HepG2 (cell line): ENCODE measurements around the gene LSM3. TPM values are rescaled to one million over a fixed set of nuclear protein-coding genes. Genes with fewer than 3 reads are reported as not detected.

ENCODE experiments used
- ATAC-seq: fragments of 200-7000 bp; cut with Tn5 transposase; 3 replicates; pipeline ENCODE4 v1.9.1; 2020; ENCODE audit warnings: mild to moderate bottlenecking, moderate library complexity
- BruUV-seq: library from RNA; stranded (reverse); fragments of 400-500 nt; replicated peaks from 2 replicates; lab custom pipeline; 2021; lab: Mats Ljungman, UMichigan
- CTCF ChIA-PET: fragments of 300-600 bp; formaldehyde crosslinking; extraction: SDS; loops from one replicate; lab custom pipeline; 2021; ENCODE audit warnings: low total read pairs, inconsistent platforms, low intra/inter-chr PET ratio; lab: Yijun Ruan, JAX
- POLR2A ChIA-PET: fragments of 350-600 bp; sonication (Branson Sonifier 250); formaldehyde crosslinking; loops from one replicate; lab custom pipeline; 2020; ENCODE audit warnings: antibody characterized with exemption, inconsistent platforms; lab: Yijun Ruan, JAX
- DNase-seq: peaks from one replicate; pipeline ENCODE4 v3.0.0-alpha.2; 2015; ENCODE audit warnings: low spot score
- FAIRE-seq: peaks from 3 replicates; lab custom pipeline; 2011; peaks lifted over from hg19 to GRCh38; lab: Jason Lieb, UNC
- H2AFZ ChIP-seq: one replicate; pipeline ENCODE4 v1.6.1; 2011; ENCODE audit warnings: low read length, inconsistent platforms
- H3K27ac ChIP-seq: fragments of 300-600 bp; 3 replicates; pipeline ENCODE4 v1.8.0; 2011; ENCODE audit warnings: mixed run types, mild to moderate bottlenecking, mixed read lengths, low read length, inconsistent platforms; ENCODE audit not compliant: insufficient read depth; ENCODE audit errors: extremely low read length
- H3K27me3 ChIP-seq, 2 experiments: fragments of 200-600 bp in 1 of 2; 2 replicates in 1 of 2; 3 replicates in 1 of 2; pipeline versions ENCODE4 v1.6.0 to v1.8.0; 2011; ENCODE audit warnings: low read length in 2 of 2, mild to moderate bottlenecking in 2 of 2, moderate library complexity in 2 of 2, inconsistent platforms in 1 of 2; ENCODE audit not compliant: insufficient read depth in 2 of 2, control insufficient read depth in 1 of 2
- H3K36me3 ChIP-seq, 2 experiments: fragments of 200-600 bp in 1 of 2; replicated peaks in 1 of 2; 2 replicates in 1 of 2; 3 replicates in 1 of 2; pipeline versions ENCODE4 v1.5.1 to v1.8.0; 2011; ENCODE audit warnings: low read length in 2 of 2, inconsistent platforms in 1 of 2; ENCODE audit not compliant: insufficient read depth in 2 of 2, control insufficient read depth in 1 of 2
- H3K4me1 ChIP-seq: 2 replicates; pipeline ENCODE4 v1.5.1; 2012; ENCODE audit warnings: low read length, inconsistent platforms; ENCODE audit not compliant: insufficient read depth
- H3K4me2 ChIP-seq: 2 replicates; pipeline ENCODE4 v1.6.0; 2011; ENCODE audit warnings: low read depth, low read length, inconsistent platforms
- H3K4me3 ChIP-seq, 3 experiments: fragments of 200-600 bp in 1 of 3; sonication (generic), shearing (Covaris generic) in 1 of 3; replicated peaks in 1 of 3; 2 replicates each; pipeline ENCODE4 v1.5.1; 2011 to 2016; ENCODE audit warnings: low read length in 3 of 3, inconsistent platforms in 2 of 3, low read depth in 2 of 3, mild to moderate bottlenecking in 2 of 3, control low read depth in 1 of 3, mixed read lengths in 1 of 3; ENCODE audit not compliant: insufficient read depth in 1 of 3
- H3K79me2 ChIP-seq: one replicate; pipeline ENCODE4 v1.6.1; 2011; ENCODE audit warnings: low read length, inconsistent platforms; ENCODE audit not compliant: insufficient read depth
- H3K9ac ChIP-seq: 2 replicates; pipeline ENCODE4 v1.6.0; 2011; ENCODE audit warnings: mild to moderate bottlenecking, low read depth, low read length, inconsistent platforms; ENCODE audit not compliant: insufficient read depth
- H3K9me3 ChIP-seq: 2 replicates; pipeline ENCODE4 v1.5.1; 2012; ENCODE audit warnings: mild to moderate bottlenecking, low read length
- H4K20me1 ChIP-seq: 2 replicates; pipeline ENCODE4 v1.6.0; 2011; ENCODE audit warnings: inconsistent platforms, mild to moderate bottlenecking, low read length, moderate library complexity; ENCODE audit not compliant: insufficient read depth
- BCLAF1 ChIP-seq: fragments of 450-650 bp; IDR thresholded peaks from 2 replicates; pipeline ENCODE4 v1.6.1; 2017; ENCODE audit warnings: mild to moderate bottlenecking
- CBFB ChIP-seq: sonication (generic); formaldehyde crosslinking; IDR thresholded peaks from 2 replicates; pipeline ENCODE4 v1.4.0; 2020; ENCODE audit warnings: missing genetic modification reagents
- CEBPG ChIP-seq: IDR thresholded peaks from 2 replicates; pipeline ENCODE4 v1.6.1; 2016
- GMEB1 ChIP-seq: sonication (generic); formaldehyde crosslinking; IDR thresholded peaks from 2 replicates; pipeline ENCODE4 v1.5.1; 2020; ENCODE audit warnings: missing genetic modification reagents, mild to moderate bottlenecking, borderline replicate concordance
- HOXA7 ChIP-seq: sonication (generic); formaldehyde crosslinking; IDR thresholded peaks from 2 replicates; pipeline ENCODE4 v1.8.1; 2022; ENCODE audit warnings: mild to moderate bottlenecking, missing genetic modification reagents, moderate library complexity
- KAT2B ChIP-seq: fragments of 150-350 bp; IDR thresholded peaks from 2 replicates; pipeline ENCODE4 v1.6.1; 2014; ENCODE audit warnings: low read depth, low read length, borderline replicate concordance
- KDM3A ChIP-seq: IDR thresholded peaks from 2 replicates; pipeline ENCODE4 v1.6.1; 2018; ENCODE audit warnings: low read depth, missing compliant biosample characterization
- KLF15 ChIP-seq: sonication (generic); formaldehyde crosslinking; IDR thresholded peaks from 2 replicates; pipeline ENCODE4 v1.8.1; 2023; ENCODE audit warnings: borderline replicate concordance, mild to moderate bottlenecking, inconsistent platforms, missing genetic modification reagents, mixed read lengths
- MBD4 ChIP-seq: IDR thresholded peaks from 2 replicates; pipeline ENCODE4 v1.6.1; 2012; ENCODE audit warnings: low read length, inconsistent platforms, borderline replicate concordance
- NAIF1 ChIP-seq: sonication (generic); formaldehyde crosslinking; IDR thresholded peaks from 2 replicates; pipeline ENCODE4 v1.5.0; 2020; ENCODE audit warnings: mild to moderate bottlenecking, missing genetic modification reagents, borderline replicate concordance
- NBN ChIP-seq: fragments of 450-650 bp; conservative IDR thresholded peaks from 2 replicates; pipeline ENCODE4 v1.6.1; 2017
- PHF21A ChIP-seq: sonication (generic); formaldehyde crosslinking; IDR thresholded peaks from 2 replicates; pipeline ENCODE4 v1.5.0; 2020; ENCODE audit warnings: mild to moderate bottlenecking, missing genetic modification reagents
- PITX1 ChIP-seq: sonication (generic); formaldehyde crosslinking; IDR thresholded peaks from 2 replicates; pipeline ENCODE4 v1.5.1; 2020; ENCODE audit warnings: mild to moderate bottlenecking, missing genetic modification reagents
- RARG ChIP-seq: sonication (generic); formaldehyde crosslinking; IDR thresholded peaks from 2 replicates; pipeline ENCODE4 v1.4.0; 2020; ENCODE audit warnings: low read depth, mild to moderate bottlenecking, missing genetic modification reagents
- SNAPC2 ChIP-seq: sonication (generic); formaldehyde crosslinking; IDR thresholded peaks from 2 replicates; pipeline ENCODE4 v1.8.1; 2022; ENCODE audit warnings: mild to moderate bottlenecking, missing genetic modification reagents
- THAP11 ChIP-seq: IDR thresholded peaks from 2 replicates; pipeline ENCODE4 v1.6.1; 2016; ENCODE audit warnings: missing biosample characterization, missing genetic modification reagents
- TRIM22 ChIP-seq: fragments of 450-650 bp; IDR thresholded peaks from 2 replicates; pipeline ENCODE4 v1.6.1; 2017
- ZNF138 ChIP-seq: sonication (generic); formaldehyde crosslinking; IDR thresholded peaks from 2 replicates; pipeline ENCODE4 v1.5.0; 2020; ENCODE audit warnings: mild to moderate bottlenecking, low read depth, missing genetic modification reagents
- ZNF704 ChIP-seq: sonication (generic); formaldehyde crosslinking; IDR thresholded peaks from 2 replicates; pipeline ENCODE4 v1.8.1; 2023; ENCODE audit warnings: mild to moderate bottlenecking, inconsistent platforms, moderate library complexity, missing genetic modification reagents, borderline replicate concordance
- WGBS: methylation state at CpG from one replicate; pipeline ENCODE4 v1.1.6; 2017; ENCODE audit warnings: low lambda C conversion rate; 5-methylcytosine and 5-hydroxymethylcytosine counted together
- in situ Hi-C: cut with HindIII; loops from 2 replicates; pipeline ENCODE4 v1.10.0; 2017; ENCODE audit warnings: low pct_unique_long_range_greater_than_20kb; ENCODE audit not compliant: extremely low pct_ligation_motif_present
- intact Hi-C: fragments of 100-400 bp; cut with micrococcal nuclease; formaldehyde crosslinking; loops from one replicate; pipeline ENCODE4 v1.10.0; 2022; ENCODE audit not compliant: unreplicated experiment
- polyA plus RNA-seq, 8 experiments: library from polyadenylated mRNA; depleted of rRNA in 3 of 8; stranded (reverse) in 7 of 8; unstranded in 1 of 8; fragments of >200 nt; fragmentation: Illumina TruSeq in 4 of 8; extraction: Trizol in 4 of 8; gene quantifications; 2 replicates each; pipeline versions ENCODE4 v1.2.1 to v1.2.3, GENCODE V29; 2011 to 2016; ENCODE audit warnings: low read depth in 4 of 8, missing spikeins in 1 of 8, mixed read lengths in 1 of 8; ENCODE audit not compliant: insufficient read depth in 1 of 8
- total RNA-seq, 5 experiments: library from RNA; depleted of rRNA; stranded (reverse); fragments of >200 nt; fragmentation: Illumina TruSeq; extraction: Trizol; gene quantifications; 2 replicates each; pipeline ENCODE4 v1.2.3, GENCODE V29; 2016; ENCODE audit warnings: low read depth in 1 of 5

Gene LSM3
- total and polyA plus RNA-seq, 2 of the 13 experiments (the other 11 are each of a cell fraction or from before 2014, with no cell fraction given): 5.1 to 19.4 TPM

- intact Hi-C loops (loop anchor here (5.0 kb wide), 1 partner anchor 304 kb away; no protein-coding TSS in a partner anchor), in situ Hi-C loops (loop anchor here (10.0 kb wide), 2 partner anchors 264 to 306 kb away; no protein-coding TSS in a partner anchor)
- TF ChIP-seq KAT2B (no peak), NAIF1 (no peak), SNAPC2 (no peak), TRIM22 (no peak), PITX1 (CRISPR knock-in tag) (no peak), NBN (no peak), RARG (no peak), KDM3A (CRISPR knock-in tag) (no peak), KLF15 (CRISPR knock-in tag) (no peak), CEBPG (CRISPR knock-in tag) (no peak), GMEB1 (CRISPR knock-in tag) (no peak), ZNF704 (CRISPR knock-in tag) (no peak), PHF21A (no peak), THAP11 (CRISPR knock-in tag) (no peak), HOXA7 (CRISPR knock-in tag) (no peak), CBFB (no peak), MBD4 (no peak), ZNF138 (CRISPR knock-in tag) (no peak), BCLAF1 (no peak)
- no peak for DNase-seq
- no peak overlapping the region for H2AFZ ChIP-seq
- ChIA-PET POLR2A (interaction anchor here (5.5 kb wide), 1 partner anchor 22 kb away, joined by 33 read pairs; the partner anchor contains the start of genes LSM3 and XPC), CTCF (no interaction called here)
- H4K20me1 ChIP-seq: no peaks in the 10 kb centered on the region
- ATAC-seq: no peak
- H3K9me3 ChIP-seq: no peaks in the 10 kb centered on the region
- no peak overlapping the region for H3K27ac ChIP-seq
- peaks cover 46% of the 10 kb centered on the region for H3K4me1 ChIP-seq
- no TSS peak for BruUV-seq
- H3K36me3 ChIP-seq: peaks cover 1 to 30% of the 10 kb centered on the region in 2 experiments; a peak in 4 of 5 replicates
- no peak overlapping the region for H3K9ac ChIP-seq
- H3K4me2 ChIP-seq: no peak overlapping the region
- H3K27me3 ChIP-seq: no peaks in the 10 kb centered on the region
- no peak for FAIRE-seq
- H3K79me2 ChIP-seq: peaks cover 3% of the 10 kb centered on the region
- 93% methylated on average over 4 of the region's 4 CpGs for WGBS
- H3K4me3 ChIP-seq: no peak overlapping the region
Observed at GRCh38 chr3:14200841-14201240, 22.2 kb downstream of the LSM3 start.
